NCI-H187 treated with DMSO at 0.1 percent for 48 hours (cell line): ENCODE data around the gene CORO6.

Source experiments
- DNase-seq: peaks from one replicate; lab custom pipeline; 2025; lab: John Stamatoyannopoulos, UW

The CORO6 gene

GRCh38 chr17:29577385-29578211 is 45.1 kb downstream of the CORO6 start:
- DNase-seq = no peak

- no peak for DNase-seq
Measured at GRCh38 chr17:29577001-29577370, 45.7 kb downstream of the CORO6 start.

DNA sequence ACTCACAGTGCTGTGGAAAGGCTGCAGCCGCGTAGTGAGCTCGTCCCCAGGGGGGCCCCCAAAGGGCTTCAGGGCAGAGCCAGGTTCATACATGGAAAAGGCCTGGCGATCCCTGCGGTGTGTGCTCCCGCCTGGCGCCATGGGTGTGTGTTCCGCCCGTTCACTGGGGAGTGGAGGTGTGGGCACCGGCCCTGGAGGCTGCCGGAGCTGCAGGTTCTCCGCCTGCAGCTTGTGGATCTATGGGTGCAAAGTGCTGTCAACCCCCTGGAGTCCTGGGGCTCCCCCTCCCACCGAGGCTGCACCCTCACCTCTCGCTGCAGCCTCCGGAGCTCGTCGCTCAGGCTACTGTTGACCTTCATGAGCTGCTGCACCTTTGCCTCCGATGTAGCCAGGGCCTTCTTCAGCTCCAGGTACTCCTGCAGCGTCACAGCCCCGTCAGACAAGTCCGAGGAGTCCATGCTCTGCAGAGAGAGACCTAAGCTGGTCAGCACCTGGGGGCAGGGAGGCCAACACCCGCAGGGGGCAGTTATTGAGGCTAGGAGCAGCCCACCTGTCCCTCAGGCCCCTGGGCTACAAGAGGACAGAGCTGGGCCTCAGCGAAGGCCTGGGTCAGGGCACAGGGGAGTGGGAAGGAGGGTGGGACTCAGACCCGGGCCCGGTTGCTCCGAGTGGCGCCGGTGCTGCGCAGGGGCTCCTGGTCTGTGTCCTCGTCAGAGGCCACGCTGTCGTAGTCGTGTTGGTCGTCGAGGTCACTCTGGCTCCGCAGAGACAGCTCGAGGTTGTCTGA is 46.3 kb downstream of the CORO6 start:
- DNase-seq = no peak

DNA sequence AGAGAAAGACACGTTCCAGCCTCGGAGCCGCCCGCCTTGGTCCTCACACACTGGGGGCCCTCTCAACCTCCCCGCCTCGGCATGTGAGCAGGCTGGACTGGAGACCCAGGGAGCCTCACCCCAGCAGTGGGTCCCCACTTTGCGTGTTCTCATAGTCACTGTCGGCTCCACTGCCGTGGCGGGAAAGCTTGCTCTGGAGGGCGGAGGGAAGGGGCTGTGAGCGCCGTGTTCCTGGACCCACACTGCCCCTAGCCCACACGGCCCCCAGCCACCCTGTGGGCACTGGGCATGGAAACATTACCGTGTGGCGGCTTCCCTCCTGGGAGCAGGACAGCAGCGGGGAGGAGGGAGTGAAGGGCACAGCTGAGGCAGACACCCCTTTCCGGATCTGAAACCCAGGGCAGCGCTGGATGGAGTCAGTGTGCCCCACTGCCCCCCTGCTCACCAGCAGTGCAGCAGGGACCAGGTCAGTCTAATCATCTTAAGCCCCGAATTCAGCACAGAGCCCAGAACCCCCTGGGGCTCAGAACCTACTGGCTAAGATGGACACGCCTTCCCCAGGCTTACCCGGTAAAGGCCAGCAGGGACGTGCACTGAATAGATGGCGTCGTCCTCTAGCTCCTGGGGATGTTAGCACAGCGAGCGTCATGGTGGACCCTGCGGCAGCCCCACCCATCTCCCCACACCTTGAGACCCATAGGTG is 47.0 kb downstream of the CORO6 start:
- no peak for DNase-seq

DNA sequence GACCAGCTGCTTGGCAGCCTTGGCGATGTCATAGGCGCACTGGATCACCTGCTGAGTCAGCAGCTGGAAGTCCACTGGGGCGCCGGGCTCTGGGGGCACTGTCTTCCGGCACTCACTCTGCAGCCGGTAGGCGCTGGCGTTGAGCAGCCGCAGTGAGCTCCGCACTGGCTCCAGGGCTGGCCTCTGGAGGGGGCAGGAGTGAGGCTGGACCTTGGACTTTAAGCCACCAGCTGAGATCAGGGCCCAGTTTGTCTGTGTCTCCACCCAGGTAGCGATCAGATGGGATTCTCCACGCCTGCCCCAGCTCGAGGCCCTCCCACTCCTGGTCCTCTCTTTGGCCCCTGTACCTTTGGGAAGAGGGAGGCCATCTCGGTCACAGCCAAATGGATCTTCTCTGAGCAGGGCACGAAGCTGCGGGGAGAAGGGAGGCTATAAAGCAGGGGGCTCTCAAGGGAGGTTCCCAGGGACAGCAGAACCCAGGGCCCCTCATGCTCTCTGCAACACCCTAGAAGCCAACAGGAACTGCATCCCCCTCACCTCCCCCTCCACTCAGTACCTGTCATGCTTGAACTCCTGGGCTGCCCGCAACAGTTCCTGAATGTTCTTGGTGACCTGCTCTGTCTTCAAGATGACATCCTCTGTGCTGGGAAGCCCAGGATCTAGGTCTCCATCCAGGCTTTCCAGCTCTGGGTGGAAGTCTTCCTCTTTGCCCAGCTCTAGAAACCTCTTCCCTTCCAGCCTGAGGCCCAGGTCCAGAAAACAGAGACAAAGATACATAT is 47.8 kb downstream of the CORO6 start:
- no peak for DNase-seq

DNA sequence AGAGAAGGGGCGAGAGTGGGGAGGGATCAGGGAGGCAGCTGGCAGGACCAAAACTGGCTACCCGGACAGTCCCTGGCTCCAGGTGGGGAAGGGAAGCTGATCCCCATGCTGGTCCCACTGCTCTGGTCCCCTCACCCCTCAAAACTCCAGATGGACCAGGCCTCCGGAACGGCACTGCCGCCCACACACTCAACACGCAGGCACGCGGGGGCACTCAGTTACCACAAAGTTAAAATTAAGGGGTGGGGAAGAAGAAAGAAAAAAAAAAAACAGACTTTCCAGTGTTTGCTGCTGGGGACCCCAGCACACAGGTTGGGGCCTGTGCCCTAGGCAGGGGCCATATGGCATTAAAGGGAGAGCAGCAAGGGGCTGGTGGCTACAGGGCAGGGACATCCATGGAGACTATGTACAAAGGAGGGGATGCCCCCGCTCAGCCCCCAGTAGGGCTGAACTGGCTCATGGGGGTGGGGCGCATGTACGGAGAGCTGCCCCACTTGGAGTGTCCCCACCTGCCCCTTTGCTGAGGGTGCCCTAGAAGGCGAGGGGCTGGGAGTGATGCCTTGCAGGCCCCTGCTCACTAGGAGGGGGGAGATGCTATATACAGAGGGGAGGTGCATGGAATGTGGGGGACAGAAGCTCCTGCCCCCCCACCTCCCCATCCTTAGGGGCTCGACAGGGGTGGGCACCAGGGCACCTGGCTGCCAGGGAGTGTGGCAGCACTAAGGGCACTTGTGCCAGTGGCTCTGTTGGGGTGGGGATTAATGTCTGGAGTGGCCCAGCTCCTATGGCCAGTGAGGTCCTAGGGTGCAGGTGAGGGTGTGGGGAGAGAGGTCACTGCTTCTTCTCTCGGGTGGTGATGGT is 48.6 kb downstream of the CORO6 start:
- no peak for DNase-seq

DNA sequence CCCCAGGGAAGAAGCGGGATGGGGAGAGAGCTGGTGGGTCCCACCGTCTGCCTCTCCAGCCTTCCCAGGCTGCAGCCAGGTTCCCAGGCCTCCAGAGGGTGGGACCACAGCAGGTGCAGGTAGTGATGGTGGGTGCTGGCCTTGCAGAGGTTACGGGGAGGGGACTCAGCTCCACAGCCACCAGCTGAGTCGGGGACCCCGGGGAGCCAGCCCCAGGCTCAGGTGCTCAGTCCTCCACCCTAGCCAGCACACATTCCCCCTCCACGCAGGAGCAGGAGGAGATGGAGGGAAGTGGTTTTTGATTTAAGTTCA is 49.2 kb downstream of the CORO6 start:
- no peak for DNase-seq

DNA sequence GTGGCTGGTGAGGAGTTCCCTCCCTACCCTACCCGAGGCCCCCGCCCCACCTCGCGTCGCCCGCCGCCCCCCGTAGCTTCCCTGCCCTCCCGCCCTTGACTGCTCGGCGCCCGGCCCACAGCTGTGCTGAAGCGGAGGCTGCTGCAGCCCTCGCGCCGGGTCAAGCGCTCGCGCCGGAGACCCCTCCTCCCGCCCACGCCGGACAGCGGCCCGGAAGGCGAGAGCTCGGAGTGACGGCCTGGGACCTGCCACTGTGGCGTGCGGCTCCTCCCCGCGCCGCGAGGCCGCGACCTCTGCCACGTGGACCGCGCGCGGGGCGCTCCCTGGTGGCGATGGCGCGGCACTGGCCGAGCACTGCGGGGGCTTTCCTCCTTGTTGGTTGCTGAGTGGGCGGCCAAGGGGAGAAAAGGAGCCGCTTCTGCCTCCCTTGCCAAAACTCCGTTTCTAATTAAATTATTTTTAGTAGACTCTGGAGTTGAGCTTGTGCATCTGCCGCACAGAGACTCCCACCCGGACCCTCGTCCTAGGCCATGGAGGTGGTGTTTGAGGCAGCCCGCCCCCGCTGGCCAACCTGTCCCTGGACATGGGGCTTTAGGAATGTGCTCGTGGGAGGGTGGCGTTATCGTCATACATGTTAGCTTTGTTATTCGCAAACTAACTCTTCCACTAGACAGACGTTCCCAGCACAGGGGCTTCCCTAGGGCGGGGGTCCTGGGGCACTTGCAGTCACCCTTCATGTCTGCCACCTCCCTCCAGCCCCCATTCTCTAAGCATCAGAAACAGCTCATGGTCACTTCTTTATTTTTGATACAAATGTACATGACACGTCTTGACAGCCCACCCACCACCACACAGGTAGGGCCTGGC is 49.8 kb downstream of the CORO6 start:
- no peak for DNase-seq

DNA sequence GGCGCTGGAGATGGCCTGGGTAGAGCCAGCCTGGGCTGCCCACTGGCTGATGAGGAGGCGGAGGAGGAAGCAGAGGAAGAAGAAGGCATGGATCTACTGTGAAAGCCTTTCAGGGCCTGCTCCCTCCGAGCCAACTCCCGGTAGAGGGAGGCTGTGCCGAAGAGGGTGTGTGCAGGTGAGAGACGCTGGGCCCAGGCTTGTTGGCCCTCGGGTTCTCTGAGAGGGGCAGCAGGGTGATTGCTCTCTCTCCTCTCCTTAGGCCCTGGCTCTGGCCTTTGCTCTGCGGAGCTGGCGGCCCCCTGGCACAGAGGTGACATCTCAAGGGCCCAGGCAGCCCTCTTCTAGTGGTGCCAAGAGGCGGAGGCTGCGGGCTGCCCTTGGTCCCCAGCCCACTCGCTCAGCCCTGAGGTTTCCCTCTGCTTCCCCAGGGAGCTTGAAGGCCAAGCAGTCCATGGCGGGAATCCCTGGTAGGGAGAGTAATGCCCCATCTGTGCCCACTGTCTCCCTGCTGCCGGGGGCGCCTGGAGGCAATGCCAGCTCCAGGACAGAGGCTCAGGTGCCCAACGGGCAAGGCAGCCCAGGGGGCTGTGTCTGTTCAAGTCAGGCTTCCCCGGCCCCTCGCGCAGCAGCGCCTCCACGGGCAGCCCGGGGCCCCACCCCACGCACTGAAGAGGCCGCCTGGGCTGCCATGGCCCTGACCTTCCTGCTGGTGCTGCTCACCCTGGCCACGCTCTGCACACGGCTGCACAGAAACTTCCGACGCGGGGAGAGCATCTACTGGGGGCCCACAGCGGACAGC is 50.6 kb downstream of the CORO6 start:
- DNase-seq = no peak

- no peak for DNase-seq
Measured at GRCh38 chr17:29571486-29571882, 51.2 kb downstream of the CORO6 start.

DNA sequence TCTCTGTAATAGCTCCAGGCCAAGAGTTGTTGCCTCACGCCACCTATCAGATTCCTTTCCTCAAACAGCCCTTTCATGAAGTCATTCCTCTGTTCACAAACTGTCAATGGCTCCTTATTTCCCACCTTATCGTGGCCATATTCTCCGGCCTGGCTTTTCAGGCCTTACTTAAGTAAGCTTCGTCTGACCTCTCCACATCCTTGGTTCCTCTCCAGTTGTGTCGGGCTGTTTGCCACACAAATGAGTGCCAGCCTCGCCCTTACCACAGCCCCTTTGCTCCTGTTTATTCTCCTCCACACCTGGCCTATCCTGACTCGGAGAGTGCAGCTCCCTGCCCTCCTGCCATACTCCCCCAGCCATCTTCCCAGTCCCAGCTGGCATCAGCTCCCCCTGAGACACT is 52.2 kb downstream of the CORO6 start:
- no peak for DNase-seq

DNA sequence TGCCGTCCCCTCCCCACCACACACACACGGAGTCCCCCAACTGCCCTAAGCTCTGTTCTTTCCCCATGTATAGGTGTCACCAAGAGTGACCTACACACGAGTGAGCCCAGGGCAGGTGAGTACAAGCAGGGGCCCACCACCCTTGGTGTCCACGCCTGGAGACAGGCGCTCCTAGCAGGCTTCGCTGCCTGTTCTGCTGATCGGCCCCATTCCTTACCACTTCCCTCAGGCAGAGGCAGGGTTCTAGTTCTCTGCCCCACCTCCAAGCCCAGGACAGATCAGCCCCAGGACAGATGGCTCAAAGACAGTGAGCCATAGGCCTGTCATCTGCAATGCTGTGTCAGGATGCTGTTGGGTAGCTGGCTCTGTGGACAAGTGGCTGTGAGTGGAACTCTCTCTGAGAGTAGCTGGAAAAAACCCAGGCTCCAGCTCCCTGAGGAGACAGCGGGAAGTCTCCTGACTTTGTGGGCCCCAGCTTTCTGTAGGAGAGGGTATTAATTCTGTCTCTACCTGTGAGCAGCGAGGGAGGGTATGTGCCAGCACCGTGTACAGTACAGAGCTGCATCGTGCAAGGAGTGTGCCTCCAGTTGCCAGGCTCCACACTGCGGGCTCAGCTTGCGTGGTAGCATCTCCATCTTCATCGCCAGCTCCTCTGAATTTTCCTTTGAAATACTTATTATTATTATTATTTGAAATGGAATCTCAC is 53.3 kb downstream of the CORO6 start:
- no peak for DNase-seq

DNA sequence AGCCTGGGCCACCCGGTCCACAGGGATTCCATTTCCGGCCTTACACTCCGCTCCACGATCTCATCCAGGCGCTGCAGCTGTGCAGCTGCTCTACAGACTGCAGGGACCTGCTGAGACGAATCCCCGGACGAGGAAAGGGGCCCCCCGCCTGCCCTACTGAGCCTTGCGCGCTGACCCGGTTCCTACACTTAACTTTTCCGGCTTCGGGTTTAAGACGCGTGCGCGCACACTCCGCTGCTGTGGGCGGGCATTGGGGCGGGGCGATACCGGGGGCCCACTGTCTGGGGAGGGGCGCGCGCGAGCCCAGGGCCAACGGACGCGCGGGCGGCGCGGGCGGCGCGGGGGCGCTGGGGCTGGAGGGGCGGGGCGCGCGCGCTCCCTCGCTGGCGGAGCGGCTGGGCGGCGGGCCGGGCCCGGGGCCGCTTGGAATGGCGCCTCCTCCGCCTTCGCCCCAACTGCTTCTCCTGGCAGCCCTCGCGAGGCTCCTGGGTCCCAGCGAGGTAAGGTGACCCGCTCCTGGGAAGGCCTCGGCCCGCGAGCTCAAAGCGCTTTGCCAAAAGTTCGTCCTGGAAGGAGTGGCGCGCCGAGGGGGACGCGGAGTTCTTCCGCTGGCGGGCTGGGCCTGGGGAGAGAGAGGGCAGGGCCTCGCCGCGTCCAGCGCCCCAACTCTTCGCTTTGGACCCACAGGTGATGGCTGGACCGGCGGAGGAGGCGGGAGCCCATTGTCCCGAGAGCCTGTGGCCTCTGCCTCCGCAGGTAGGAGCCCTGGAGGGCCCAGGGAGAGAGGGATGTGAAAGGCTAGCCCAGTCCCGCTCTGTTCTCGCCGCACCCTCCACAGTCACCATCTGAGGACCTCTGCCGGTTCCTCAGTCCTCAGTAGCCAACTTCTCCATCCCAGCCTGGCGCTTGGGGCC is 54.1 kb downstream of the CORO6 start, which contains the start of gene TP53I13:
Gene TP53I13, plus strand, starts transcription at position 371 of the 914 bp plus-strand sequence. Its CDS starts 58 bp downstream, at position 429.
- DNase-seq = no peak

GRCh38 chr17:29567554-29568330 is 55.0 kb downstream of the CORO6 start:
- no peak for DNase-seq

GRCh38 chr17:29567304-29567553 is 55.5 kb downstream of the CORO6 start:
- no peak for DNase-seq

DNA sequence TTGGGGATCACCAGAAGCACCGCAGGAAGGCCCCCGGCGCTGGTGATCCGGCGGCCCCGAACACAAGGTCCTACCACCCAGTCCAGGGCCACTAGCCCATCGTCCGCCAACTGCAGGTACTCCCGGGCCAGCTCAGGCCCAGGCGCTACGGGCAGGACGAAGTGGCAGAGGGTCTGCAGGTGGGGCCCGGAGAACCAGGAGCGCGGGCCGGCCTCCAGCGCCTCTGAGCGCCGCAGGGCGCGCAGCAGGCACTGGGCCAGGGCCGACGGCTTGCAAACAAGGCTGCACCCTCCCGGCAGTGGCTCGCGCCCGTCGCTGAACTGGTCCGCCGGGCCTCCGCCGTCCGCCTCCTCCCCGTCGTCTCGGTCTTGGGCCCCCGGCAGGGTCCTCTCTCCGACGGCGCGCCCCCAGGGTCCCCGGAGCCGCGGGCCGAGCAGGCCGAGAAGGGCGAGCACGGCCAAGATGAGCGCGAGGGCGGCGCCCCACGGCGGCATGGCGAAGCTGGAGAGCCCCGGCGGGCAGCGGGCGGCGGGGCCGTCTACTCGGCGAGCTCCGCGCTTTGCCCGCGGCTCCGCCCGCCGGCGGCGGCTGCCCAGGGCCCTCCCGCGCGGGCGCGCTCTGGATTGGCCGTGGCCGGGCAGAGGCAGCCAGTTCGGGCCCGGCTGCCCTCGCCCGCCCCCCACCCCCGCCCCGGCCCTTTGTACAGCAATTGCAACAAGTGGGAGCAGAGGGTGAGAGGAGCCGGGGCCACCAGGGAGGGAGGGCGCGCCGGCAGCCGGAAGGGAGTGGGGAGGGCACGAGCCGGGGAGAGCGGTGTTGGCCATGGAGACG is 56.0 kb downstream of the CORO6 start, which contains the start of gene ABHD15:
Gene ABHD15, minus strand, starts transcription at position 565 of the 831 bp plus-strand sequence. Its CDS starts 71 bp downstream, at position 494.
- no peak for DNase-seq
